ENCODE measurements around the gene ZBTB40. TPM values are rescaled to one million over a fixed set of nuclear protein-coding genes. Genes with fewer than 3 reads are reported as not detected.
A peak's percentile ranks its signal among the peaks of the same experiment; 100 is the strongest.

ZBTB40 gene
- polyA plus RNA-seq, 3 donors = 1.1 to 17.8 (median 1.3) TPM

DNA sequence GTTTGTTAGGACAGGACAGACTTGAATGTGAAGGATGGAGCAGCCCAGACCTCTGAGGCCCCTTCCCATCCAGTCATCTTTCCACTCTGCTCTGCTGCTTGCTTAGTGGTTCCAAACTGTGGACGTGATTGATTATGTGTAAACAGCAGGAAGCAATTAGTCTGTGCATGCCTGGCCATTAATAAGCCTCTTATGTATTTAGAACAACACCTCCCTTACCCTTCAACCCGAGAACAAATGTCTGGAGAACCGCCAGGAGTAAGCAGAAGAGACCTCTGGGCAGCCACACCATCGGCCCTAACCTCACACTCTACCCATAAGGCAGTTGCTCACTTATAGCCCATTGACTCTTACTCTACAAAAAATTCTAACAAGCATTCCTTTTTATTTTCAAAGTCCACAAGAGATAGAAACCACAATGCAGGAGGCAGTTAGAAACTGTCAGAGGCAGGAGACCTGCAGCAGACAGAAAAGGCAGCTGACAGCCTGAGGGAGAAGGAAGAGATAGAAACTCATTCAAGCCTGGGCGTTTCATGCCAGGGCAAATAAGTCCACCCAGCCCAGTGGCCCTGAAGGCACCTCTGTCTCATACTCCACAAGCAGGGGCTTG is 105.8 kb downstream of the ZBTB40 start:
- Histone ChIP-seq H3K4me2 (replicated peaks; ENCODE audit: extremely low read depth, low read length, poor library complexity, severe bottlenecking) (no peak overlapping the region), H3K27ac (ENCODE audit: low read depth in 1 of 2, low read length in 2 of 2) (no peak overlapping the region), H3K79me2 (ENCODE audit: insufficient read depth, low read length) (no peaks in the 10 kb centered on the region), H3K9me3 (replicated peaks in 1 of 2; ENCODE audit: control insufficient read depth in 1 of 2, insufficient read depth in 1 of 2, low read length in 2 of 2) (no peaks in the 10 kb centered on the region), H3K9ac (ENCODE audit: insufficient read depth, low read length, poor library complexity, severe bottlenecking) (no peak overlapping the region), H3K4me1 (ENCODE audit: control insufficient read depth in 1 of 2, insufficient read depth in 2 of 2, low read length in 2 of 2) (no peaks in the 10 kb centered on the region), H3K27me3 (ENCODE audit: control insufficient read depth in 2 of 2, insufficient read depth in 2 of 2, low read length in 2 of 2) (peaks cover 8 to 32% of the 10 kb centered on the region in 2 donors), H3K36me3 (replicated peaks in 1 of 2; ENCODE audit: control insufficient read depth in 1 of 2, insufficient read depth in 2 of 2, low read length in 2 of 2) (no peaks in the 10 kb centered on the region), H4K20me1 (ENCODE audit: insufficient read depth, low read length) (no peaks in the 10 kb centered on the region), H2AFZ (ENCODE audit: insufficient read depth, low read depth, low read length, poor library complexity, severe bottlenecking) (no peak overlapping the region), H3K4me3 (replicated peaks in 1 of 3; ENCODE audit: low read depth in 2 of 3, low read length in 3 of 3) (no peak overlapping the region)
- Mint-ChIP-seq H3K4me1 (no peaks in the 10 kb centered on the region), H3K27me3 (ENCODE audit: low read depth in 3 of 3) (peaks cover 43 to 80% (median 59%) of the 10 kb centered on the region in 3 donors), H3K27ac (no peak overlapping the region), H3K36me3 (no peaks in the 10 kb centered on the region), H3K9me3 (peaks cover 0 to 3% (median 0%) of the 10 kb centered on the region in 7 donors), H3K4me3 (peak overlapping the region in 1 of 2 donors; percentile 8)
- WGBS (ENCODE audit: insufficient coverage) = 55% methylated on average over 3 of the region's 5 CpGs
- DNase-seq = no peak
- intact Hi-C loops (cut with micrococcal nuclease) = no loop called here
- TF ChIP-seq, protein P1, sequence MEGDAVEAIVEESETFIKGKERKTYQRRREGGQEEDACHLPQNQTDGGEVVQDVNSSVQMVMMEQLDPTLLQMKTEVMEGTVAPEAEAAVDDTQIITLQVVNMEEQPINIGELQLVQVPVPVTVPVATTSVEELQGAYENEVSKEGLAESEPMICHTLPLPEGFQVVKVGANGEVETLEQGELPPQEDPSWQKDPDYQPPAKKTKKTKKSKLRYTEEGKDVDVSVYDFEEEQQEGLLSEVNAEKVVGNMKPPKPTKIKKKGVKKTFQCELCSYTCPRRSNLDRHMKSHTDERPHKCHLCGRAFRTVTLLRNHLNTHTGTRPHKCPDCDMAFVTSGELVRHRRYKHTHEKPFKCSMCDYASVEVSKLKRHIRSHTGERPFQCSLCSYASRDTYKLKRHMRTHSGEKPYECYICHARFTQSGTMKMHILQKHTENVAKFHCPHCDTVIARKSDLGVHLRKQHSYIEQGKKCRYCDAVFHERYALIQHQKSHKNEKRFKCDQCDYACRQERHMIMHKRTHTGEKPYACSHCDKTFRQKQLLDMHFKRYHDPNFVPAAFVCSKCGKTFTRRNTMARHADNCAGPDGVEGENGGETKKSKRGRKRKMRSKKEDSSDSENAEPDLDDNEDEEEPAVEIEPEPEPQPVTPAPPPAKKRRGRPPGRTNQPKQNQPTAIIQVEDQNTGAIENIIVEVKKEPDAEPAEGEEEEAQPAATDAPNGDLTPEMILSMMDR (IDR thresholded peaks at IDR 0.05) = no peak

DNA sequence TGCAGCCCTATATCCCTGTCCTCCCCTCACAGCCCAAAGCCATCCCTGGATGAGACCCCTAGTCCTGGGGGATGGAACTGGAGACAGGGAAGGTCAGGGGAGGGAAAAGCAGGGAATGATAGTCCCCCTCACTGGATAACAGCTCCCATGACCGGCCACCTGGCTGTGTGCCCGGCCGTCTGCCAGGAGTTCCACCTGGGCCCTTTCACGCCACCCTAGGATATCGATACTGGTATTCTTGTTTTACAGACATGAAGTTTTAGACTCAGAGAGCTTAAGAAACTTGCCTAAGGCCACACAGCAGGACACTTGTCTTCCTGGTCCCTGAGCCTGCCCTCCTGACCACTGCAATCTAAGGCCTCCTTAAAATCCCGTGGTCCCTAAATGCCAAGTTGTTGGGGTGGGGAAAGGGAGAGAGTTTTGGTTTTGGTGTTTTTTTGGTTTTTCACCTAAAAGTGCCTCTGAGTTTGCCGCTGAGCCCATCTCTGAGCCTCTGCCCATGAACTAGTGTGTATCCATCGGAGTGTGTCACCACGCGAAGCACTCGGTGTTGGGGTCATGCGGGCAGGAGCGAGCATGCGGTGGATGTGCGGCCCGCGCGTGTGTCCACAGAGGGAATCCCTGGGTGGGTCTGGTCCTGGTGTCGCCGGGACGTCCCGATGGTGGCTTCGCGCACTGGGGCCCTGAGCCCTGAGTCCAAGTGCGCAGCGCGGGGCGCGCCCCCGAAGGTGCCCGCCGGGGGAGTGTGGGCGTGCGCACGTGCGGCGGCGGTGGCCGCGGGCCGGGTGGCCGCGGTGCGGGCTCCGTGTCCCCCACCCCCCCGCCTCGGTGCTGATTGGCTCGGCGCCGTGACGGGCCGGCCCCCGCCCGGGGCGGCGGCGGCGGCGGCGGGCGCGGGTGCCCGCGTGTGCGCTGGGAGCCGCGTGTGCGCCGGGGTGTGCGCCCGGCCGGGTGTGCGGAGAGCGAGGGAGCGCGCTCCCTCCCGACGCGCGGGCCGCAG is 111.2 kb downstream of the ZBTB40 start, which contains the start of gene EPHA8:
EPHA8 (plus strand) TSS at position 906 of the 1,000 bp plus-strand sequence. CDS start 147 bp downstream, outside the sequence.
- H4K20me1 ChIP-seq (ENCODE audit: insufficient read depth, low read length) = no peaks in the 10 kb centered on the region
- no peak within 1 kb of the TSS for H3K4me2 ChIP-seq (replicated peaks; ENCODE audit: extremely low read depth, low read length, poor library complexity, severe bottlenecking)
- peaks cover 14 to 40% of the 10 kb centered on the region in 2 donors for H3K27me3 ChIP-seq (ENCODE audit: control insufficient read depth in 2 of 2, insufficient read depth in 2 of 2, low read length in 2 of 2)
- Mint-ChIP-seq H3K4me1 (no peaks in the 10 kb centered on the region), H3K27me3 (ENCODE audit: low read depth in 3 of 3) (peaks cover 44 to 70% (median 55%) of the 10 kb centered on the region in 3 donors), H3K9me3 (peaks cover 0 to 15% (median 2%) of the 10 kb centered on the region in 7 donors), H3K36me3 (peaks cover 0 to 2% of the 10 kb centered on the region in 2 donors), H3K27ac (no peak within 1 kb of the TSS), H3K4me3 (peak within 1 kb of the TSS in 1 of 2 donors; percentile 76)
- no peak within 1 kb of the TSS for H3K4me3 ChIP-seq (replicated peaks in 1 of 3; ENCODE audit: low read depth in 2 of 3, low read length in 3 of 3)
- no peak for DNase-seq
- H3K9me3 ChIP-seq (replicated peaks in 1 of 2; ENCODE audit: control insufficient read depth in 1 of 2, insufficient read depth in 1 of 2, low read length in 2 of 2) = no peaks in the 10 kb centered on the region
- H3K36me3 ChIP-seq (replicated peaks in 1 of 2; ENCODE audit: control insufficient read depth in 1 of 2, insufficient read depth in 2 of 2, low read length in 2 of 2) = no peaks in the 10 kb centered on the region
- no peaks in the 10 kb centered on the region for H3K79me2 ChIP-seq (ENCODE audit: insufficient read depth, low read length)
- TF ChIP-seq, protein P1 (IDR thresholded peaks at IDR 0.05) = no peak
- H3K9ac ChIP-seq (ENCODE audit: insufficient read depth, low read length, poor library complexity, severe bottlenecking) = no peak within 1 kb of the TSS
- 8% methylated on average over 80 of the region's 81 CpGs for WGBS (ENCODE audit: insufficient coverage)
- intact Hi-C loops (cut with micrococcal nuclease) = no loop called here
- H3K27ac ChIP-seq (ENCODE audit: low read depth in 1 of 2, low read length in 2 of 2) = no peak within 1 kb of the TSS
- no peak within 1 kb of the TSS for H2AFZ ChIP-seq (ENCODE audit: insufficient read depth, low read depth, low read length, poor library complexity, severe bottlenecking)
- no peaks in the 10 kb centered on the region for H3K4me1 ChIP-seq (ENCODE audit: control insufficient read depth in 1 of 2, insufficient read depth in 2 of 2, low read length in 2 of 2)
